ENCODE data around the gene STARD13. TPM values are rescaled to one million over a fixed set of nuclear protein-coding genes. Genes with fewer than 3 reads are reported as not detected.

Gene STARD13
- polyA plus RNA-seq, 3 donors = 21.8 to 23.3 (median 22.0) TPM

DNA sequence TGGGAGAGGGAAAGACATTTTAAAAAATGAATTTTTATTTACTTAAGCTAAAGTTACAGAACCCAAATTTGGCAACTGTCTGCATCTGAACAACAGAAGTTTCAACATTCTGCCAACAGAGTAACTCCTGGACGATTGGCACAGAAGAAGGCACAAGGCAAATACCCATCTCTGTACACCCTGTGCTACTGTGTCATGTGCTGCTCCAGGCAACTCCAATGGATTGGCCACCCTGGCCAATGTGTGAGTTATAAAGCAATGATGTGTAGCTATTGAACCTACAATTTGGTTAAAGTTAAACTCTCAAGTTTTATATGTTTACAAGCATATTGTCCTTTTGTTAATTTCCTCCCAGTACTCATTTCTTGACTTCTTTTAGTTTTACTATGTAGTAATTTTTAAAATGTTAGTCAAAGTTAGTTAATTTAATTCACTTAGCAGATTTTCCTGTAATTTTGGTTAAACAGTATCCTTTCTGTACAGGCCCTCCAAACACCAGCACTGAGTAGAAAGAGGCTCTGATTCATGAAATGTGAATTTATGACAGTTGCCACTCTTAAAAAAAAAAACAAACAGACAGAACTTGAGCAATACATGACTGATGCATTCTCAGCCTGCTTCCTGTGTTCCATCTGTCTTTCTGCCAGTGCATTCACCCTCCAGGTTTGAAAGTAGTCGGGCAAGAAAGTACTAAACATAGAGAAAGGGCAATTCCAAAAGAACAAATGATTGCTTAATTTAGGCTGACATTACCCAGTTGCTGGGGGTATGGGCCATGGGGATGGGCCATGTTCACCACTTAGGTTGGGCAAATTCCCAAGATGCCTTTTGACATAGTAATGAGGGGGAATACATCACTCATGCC is 5.9 kb downstream of the STARD13 start:
- no peak for DNase-seq (ENCODE audit: low read depth in 3 of 3, low spot score in 2 of 3)

DNA sequence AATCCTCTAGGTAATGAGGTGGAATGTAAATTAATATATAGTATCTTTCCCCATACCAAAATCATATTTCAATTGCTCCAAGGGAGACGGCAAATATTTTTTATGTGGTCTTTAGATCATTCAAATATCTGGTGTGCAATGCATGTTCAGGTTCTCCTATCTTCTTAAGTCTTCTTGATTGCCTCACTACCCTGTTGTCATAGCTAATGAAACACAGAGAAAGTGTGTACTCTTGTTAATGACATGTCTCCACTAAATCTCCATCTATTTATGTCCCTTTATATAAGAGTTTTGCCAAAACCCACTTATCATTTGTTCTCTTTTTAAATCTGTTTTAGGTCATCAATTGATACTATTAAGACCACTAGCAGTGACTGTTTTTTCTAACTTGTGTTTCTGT is 6.6 kb downstream of the STARD13 start:
- DNase-seq (ENCODE audit: low read depth in 3 of 3, low spot score in 2 of 3) = no peak

DNA sequence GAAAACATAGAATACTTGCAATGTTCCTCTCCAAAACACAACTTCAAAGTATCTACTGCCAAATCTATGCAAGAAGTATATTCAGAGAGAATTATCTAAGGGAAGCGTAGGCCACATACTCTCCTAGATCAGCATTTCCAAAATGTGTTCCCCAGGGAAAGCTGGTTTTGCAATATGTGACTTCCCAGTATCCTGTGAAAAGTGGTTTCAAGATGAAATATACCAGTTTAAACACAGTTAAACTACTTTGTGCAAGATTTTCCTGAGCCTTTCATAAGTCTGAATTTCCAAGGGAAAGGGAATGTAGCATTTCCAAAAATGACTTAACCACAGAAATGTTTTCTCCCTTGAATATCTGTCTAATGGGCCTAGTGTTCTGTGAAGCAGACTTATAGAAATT is 7.6 kb downstream of the STARD13 start:
- no peak for DNase-seq (ENCODE audit: low read depth in 3 of 3, low spot score in 2 of 3)

DNA sequence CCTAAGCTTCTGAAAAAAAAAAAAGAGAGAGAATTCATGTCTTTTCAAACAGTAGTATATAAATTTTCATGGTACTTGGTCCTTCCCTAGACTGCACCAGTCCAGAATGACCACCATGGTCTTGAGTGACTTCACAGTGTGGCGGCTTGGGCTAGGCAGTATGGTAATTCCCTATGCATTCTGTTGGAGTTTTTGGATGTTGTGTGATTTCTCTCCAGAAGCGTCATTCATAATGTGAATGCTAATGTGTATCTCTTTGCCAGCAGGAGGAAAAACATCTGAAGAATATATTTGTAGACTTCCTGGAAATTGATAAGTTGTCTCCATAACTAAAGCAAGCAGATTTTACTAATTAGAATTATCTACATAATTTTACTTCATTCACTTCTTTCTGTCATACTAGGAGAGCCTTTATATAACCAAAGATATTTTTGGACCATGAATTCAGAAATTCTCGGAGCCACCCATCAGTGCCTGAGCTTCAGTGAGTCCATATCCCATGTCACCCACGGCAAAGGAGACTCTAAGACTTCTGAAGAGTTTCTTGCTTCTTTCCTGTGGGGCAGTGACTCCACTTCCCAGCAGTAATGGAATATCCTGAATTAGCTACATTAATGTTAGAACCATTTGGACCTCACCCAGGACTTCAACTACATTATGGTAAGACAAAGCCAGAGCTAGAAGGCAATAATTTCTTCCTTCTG is 8.4 kb downstream of the STARD13 start:
- no peak for DNase-seq (ENCODE audit: low read depth in 3 of 3, low spot score in 2 of 3)

GRCh38 chr13:33276570-33276969 is 9.0 kb downstream of the STARD13 start:
- DNase-seq (ENCODE audit: low read depth in 3 of 3, low spot score in 2 of 3) = no peak

GRCh38 chr13:33275916-33276315 is 9.6 kb downstream of the STARD13 start:
- DNase-seq (ENCODE audit: low read depth in 3 of 3, low spot score in 2 of 3) = no peak

DNA sequence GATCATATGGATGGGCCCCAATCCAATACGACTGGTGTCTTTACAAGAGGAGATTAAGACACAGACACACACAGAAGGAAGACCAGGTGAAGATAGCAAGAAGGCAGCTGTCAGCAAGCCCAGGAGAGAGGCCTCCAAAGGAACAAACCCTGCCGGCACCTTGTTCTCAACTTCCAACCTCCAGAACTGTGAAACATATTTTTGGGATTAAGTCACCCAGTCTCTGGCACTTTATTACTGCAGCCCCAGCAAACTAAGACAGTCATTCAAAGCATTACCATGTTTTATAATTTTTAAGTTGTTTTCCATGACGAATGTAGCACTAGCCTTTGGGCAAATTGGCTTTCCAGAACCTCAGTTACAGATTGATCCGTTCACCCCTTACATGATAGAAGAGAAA is 11.3 kb downstream of the STARD13 start:
- no peak for DNase-seq (ENCODE audit: low read depth in 3 of 3, low spot score in 2 of 3)

- no peak for DNase-seq (ENCODE audit: low read depth in 3 of 3, low spot score in 2 of 3)
Observed at GRCh38 chr13:33272531-33273124, 12.9 kb downstream of the STARD13 start.

DNA sequence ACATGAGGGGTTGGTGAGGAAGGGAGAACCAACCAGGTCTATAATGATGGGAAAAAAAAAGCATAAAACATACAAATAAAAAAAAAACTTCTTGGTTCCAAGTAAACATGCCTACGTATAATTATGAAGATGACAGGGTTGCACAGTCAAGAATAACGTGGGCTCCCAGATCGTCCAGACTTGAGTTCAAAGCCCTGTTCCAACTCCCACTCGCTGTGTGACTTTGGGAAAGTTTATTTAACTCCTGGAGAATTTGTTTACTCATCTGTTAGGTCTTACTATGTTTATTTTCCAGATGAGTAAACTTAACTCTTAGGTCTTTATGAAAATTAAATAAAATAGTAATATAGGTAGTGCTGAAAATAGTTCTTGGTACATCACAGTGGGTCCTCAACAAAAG is 13.8 kb downstream of the STARD13 start:
- DNase-seq (ENCODE audit: low read depth in 3 of 3, low spot score in 2 of 3) = no peak

GRCh38 chr13:33270895-33271538 is 14.5 kb downstream of the STARD13 start:
- no peak for DNase-seq (ENCODE audit: low read depth in 3 of 3, low spot score in 2 of 3)

DNA sequence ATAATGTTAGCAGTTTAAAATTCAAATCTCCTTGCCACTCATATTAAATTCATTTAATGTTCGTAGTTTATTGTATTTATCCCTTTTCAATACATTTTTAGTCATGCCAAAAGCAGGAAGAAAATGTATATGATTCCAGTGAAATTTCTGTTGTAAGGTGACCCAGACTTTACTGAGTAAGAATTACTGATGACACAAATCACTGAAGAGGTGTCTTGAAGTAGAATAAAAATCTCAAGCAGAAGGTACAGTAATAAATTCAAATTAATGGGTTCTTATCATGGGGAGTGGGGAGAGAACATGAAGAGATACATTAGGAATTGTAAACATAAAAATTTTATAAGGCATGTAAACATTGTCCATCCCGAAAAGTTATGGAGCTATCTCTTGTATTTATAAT is 19.9 kb downstream of the STARD13 start:
- DNase-seq (ENCODE audit: low read depth in 3 of 3, low spot score in 2 of 3) = no peak

DNA sequence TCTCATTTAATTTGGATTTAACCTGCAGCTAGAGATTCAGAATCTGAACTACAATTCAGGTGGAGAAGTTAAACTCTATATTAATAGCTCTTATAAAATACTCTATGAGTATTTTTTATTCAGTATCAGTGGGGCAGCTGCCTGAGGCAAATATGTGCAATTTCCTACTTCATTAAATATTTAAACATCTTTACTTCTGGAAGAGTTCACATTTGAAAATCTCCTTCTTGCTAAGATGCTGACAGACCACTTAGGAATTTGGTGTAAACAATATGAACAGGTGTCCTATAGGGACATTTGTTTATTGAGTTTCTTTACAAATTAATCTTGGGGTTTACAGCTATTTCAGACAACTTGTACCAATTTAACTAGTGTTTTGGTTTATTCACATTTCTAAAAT is 20.4 kb downstream of the STARD13 start:
- DNase-seq (ENCODE audit: low read depth in 3 of 3, low spot score in 2 of 3) = no peak

GRCh38 chr13:33264620-33264978 is 21.0 kb downstream of the STARD13 start:
- DNase-seq (ENCODE audit: low read depth in 3 of 3, low spot score in 2 of 3) = no peak

- DNase-seq (ENCODE audit: low read depth in 3 of 3, low spot score in 2 of 3) = no peak
Observed at GRCh38 chr13:33263976-33264619, 21.5 kb downstream of the STARD13 start.

- DNase-seq (ENCODE audit: low read depth in 3 of 3, low spot score in 2 of 3) = no peak
Observed at GRCh38 chr13:33263484-33263883, 22.1 kb downstream of the STARD13 start.

DNA sequence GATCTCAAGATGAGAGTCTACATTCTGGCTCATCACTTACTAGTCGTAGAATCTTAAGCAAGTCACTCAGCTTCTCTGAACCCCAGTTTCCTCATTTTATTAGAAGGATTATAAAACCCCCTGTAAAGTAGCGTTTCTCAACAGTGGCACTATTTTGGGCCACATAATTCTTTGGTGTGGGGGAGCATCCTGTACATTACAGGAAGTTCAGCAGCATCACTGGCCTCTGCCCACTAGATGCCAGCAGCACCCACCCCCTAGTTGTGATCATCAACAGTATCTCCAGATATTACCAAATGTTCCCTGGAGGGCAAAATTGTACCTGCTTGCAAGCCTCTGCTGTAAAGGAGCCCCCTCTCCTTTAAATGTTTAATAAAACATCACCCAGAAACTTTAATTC is 22.6 kb downstream of the STARD13 start:
- no peak for DNase-seq (ENCODE audit: low read depth in 3 of 3, low spot score in 2 of 3)

DNA sequence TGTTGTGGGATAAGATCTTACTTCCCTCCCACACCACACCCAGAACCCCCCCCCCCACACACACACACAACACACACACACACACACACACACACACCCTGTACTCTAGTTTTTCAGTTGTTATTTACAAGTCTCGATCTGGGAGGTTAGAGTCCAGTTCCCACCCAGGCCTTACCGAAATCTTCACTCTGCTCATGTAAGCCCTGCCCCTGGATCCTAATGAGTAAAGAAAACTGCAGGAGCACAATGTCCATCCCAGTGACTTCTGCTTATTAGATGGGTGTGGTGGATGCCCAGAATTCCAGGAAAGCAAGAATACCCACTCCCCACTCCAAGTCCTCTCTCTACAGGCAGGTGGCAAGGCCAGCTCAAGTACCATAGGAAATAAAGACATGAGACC is 23.0 kb downstream of the STARD13 start:
- DNase-seq (ENCODE audit: low read depth in 3 of 3, low spot score in 2 of 3) = no peak

DNA sequence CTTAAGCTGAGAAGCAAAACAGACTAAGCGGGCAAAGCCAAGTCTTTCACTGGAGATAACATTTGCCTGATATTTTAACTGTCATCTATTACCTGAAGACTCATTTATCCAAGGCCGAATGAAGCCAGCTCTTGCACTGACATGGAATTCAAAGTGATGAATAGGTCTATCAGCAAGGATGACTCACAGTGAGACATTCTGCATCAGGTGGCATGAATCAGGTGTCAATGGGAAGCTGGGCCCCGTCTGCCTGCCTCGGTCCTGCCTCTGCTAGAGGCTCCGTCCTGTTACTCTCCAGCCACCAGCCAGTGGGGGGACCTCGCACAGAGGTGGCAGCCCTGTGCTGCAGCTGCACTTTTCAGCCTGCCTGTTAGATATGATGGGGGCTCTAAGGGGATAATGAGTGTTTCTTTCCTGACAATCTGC is 23.5 kb downstream of the STARD13 start:
- DNase-seq (ENCODE audit: low read depth in 3 of 3, low spot score in 2 of 3) = no peak

DNA sequence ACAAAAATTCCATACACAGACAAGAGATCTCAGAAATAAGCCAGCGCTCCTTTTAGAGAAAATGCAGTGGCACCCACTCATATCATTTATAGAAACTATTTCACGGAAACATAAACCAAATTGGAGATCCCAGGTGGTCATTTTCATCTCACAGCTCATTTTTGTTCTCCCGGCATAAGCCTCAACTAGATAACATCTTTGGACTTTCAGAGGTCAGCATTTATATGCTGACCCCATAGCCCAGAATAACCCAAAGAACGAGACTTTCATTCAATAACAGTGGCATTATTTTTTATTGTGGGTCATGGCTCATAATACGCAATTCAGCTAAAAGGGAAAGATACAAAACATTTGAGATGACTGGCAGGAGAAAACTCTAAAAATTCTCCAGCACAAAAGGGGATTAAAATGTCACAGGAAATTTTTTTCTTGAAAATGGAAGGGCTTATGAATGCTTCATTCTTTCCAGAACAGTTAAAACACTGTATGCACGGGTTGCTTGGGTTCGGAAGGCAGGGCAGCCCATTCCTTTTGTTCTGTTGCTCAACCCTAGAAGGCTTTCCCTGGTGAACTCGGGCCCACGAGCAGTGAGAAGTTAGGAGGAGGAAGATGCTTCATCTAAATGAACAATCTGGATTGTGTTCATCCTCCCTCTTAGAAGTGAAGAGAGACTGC is 24.0 kb downstream of the STARD13 start:
- DNase-seq (ENCODE audit: low read depth in 3 of 3, low spot score in 2 of 3) = no peak
